PC-3 (cell line): ENCODE data around the gene SLC43A2. TPM values are rescaled to one million over a fixed set of nuclear protein-coding genes. Genes with fewer than 3 reads are reported as not detected.
A peak's percentile ranks its signal among the peaks of the same experiment; 100 is the strongest.

Experiments
- ATAC-seq: fragments of 200-7000 bp; cut with Tn5 transposase; 2 replicates; pipeline ENCODE4 v1.9.1; 2020; ENCODE audit warnings: mild to moderate bottlenecking, moderate library complexity
- BruUV-seq: library from RNA; stranded (reverse); fragments of 400-500 nt; replicated peaks from 2 replicates; lab custom pipeline; 2021; lab: Mats Ljungman, UMichigan
- CTCF ChIA-PET: fragments of 300-600 bp; sonication (Branson Sonifier 250); formaldehyde crosslinking; loops from one replicate; lab custom pipeline; 2022; ENCODE audit warnings: antibody characterized with exemption; lab: Charles Lee
- POLR2A ChIA-PET: fragments of 300-600 bp; sonication (Branson Sonifier 250); formaldehyde crosslinking; loops from one replicate; lab custom pipeline; 2022; ENCODE audit warnings: antibody characterized with exemption; ENCODE audit not compliant: unreplicated experiment; lab: Charles Lee
- DNase-seq: peaks from one replicate; pipeline ENCODE4 v3.0.0-alpha.2; 2015
- H2AFZ ChIP-seq: fragments of 300-600 bp; sonication (generic); 2 replicates; pipeline ENCODE4 v1.6.0; 2016; ENCODE audit warnings: antibody characterized with exemption, low read length
- H3F3A ChIP-seq: fragments of 300-600 bp; sonication (generic); one replicate; pipeline ENCODE4 v1.6.0; 2017; ENCODE audit warnings: antibody characterized with exemption, low read length, control low read depth, mild to moderate bottlenecking; ENCODE audit not compliant: unreplicated experiment
- H3K27ac ChIP-seq: fragments of 300-600 bp; sonication (generic); 2 replicates; pipeline ENCODE4 v1.5.1; 2016; ENCODE audit warnings: mild to moderate bottlenecking, low read length
- H3K27me3 ChIP-seq: fragments of 300-600 bp; sonication (generic); 2 replicates; pipeline ENCODE4 v1.6.1; 2016; ENCODE audit warnings: low read length, mixed read lengths
- H3K36me3 ChIP-seq: fragments of 300-600 bp; sonication (generic); 2 replicates; pipeline ENCODE4 v1.6.1; 2016; ENCODE audit warnings: low read depth, mixed run types, low read length, mixed read lengths
- H3K4me1 ChIP-seq: fragments of 300-600 bp; sonication (generic); 2 replicates; pipeline ENCODE4 v1.5.1; 2016; ENCODE audit warnings: low read length; ENCODE audit not compliant: insufficient read depth
- H3K4me2 ChIP-seq: fragments of 300-600 bp; sonication (generic); 2 replicates; pipeline ENCODE4 v1.6.0; 2016; ENCODE audit warnings: low read length
- H3K4me3 ChIP-seq: fragments of 300-600 bp; sonication (generic); 2 replicates; pipeline ENCODE4 v1.5.1; 2016; ENCODE audit warnings: mild to moderate bottlenecking, low read length, mixed read lengths
- H3K79me2 ChIP-seq: fragments of 300-600 bp; sonication (generic); 2 replicates; pipeline ENCODE4 v1.6.1; 2017; ENCODE audit warnings: low read length, mixed read lengths
- H3K9ac ChIP-seq: fragments of 300-600 bp; sonication (generic); 2 replicates; pipeline ENCODE4 v1.6.0; 2016; ENCODE audit warnings: mild to moderate bottlenecking, low read length
- H3K9me2 ChIP-seq: fragments of 300-600 bp; sonication (generic); replicated peaks from 2 replicates; pipeline ENCODE4 v1.6.1; 2016; ENCODE audit warnings: mixed run types, low read length, mixed read lengths
- H3K9me3 ChIP-seq: fragments of 300-600 bp; sonication (generic); 2 replicates; pipeline ENCODE4 v1.6.1; 2016; ENCODE audit warnings: low read length, mixed read lengths
- H4K20me1 ChIP-seq: fragments of 300-600 bp; sonication (generic); 2 replicates; pipeline ENCODE4 v1.6.1; 2016; ENCODE audit warnings: low read length, mixed read lengths
- CTCF ChIP-seq: fragments of 300-600 bp; sonication (generic); conservative IDR thresholded peaks from 2 replicates; pipeline ENCODE4 v1.5.1; 2017; ENCODE audit warnings: antibody characterized with exemption, low read depth, mild to moderate bottlenecking, low read length
- EZH2 ChIP-seq: fragments of 300-600 bp; sonication (generic); IDR thresholded peaks from one replicate; pipeline ENCODE4 v1.6.1; 2017; ENCODE audit warnings: antibody characterized with exemption, mild to moderate bottlenecking, low read length; ENCODE audit not compliant: unreplicated experiment
- EZH2phosphoT487 ChIP-seq: fragments of 300-600 bp; sonication (generic); IDR thresholded peaks from 2 replicates; pipeline ENCODE4 v1.6.1; 2018; ENCODE audit warnings: mild to moderate bottlenecking, antibody characterized with exemption, low read length, borderline replicate concordance
- intact Hi-C: fragments of 100-400 bp; cut with micrococcal nuclease; formaldehyde crosslinking; loops from 2 replicates; pipeline ENCODE4 v1.9.0; 2023
- total RNA-seq: library from RNA; depleted of rRNA; stranded (reverse); fragments of >200 nt; gene quantifications from 2 replicates; pipeline ENCODE4 v1.2.3, GENCODE V29; 2014

Gene SLC43A2
- total RNA-seq, 1 experiment from 2014 or later, result 6.2 TPM

GRCh38 chr17:1649844-1650501 is 21.3 kb upstream of the SLC43A2 start, which contains the start of gene RILP:
TSS of gene RILP (minus strand) at chr17:1649866. CDS start at chr17:1649804, 62 bp downstream.
- peaks cover 21% of the 10 kb centered on the region for H3K36me3 ChIP-seq
- H3F3A ChIP-seq, result no peaks in the 10 kb centered on the region
- peak within 1 kb of the TSS; percentile 93 for H2AFZ ChIP-seq
- ChIA-PET POLR2A (interaction anchor here (0.6 to 2.6 kb wide), 4 partner anchors 19 to 190 kb away, joined by 3 to 18 read pairs (median 6); partner anchors contain the start of gene SLC43A2), CTCF (interaction anchor here (1.4 to 2.6 kb wide), 2 partner anchors 19 to 76 kb away, joined by 10 to 24 read pairs; no protein-coding TSS in a partner anchor)
- peak; percentile 76 for DNase-seq
- H3K4me2 ChIP-seq, result peak within 1 kb of the TSS; percentile 94
- H3K9me2 ChIP-seq, result no peaks in the 10 kb centered on the region
- peak within 1 kb of the TSS; percentile 67 for H3K9ac ChIP-seq
- H3K27ac ChIP-seq, result peak within 1 kb of the TSS; percentile 79
- no peaks in the 10 kb centered on the region for H3K27me3 ChIP-seq
- H3K79me2 ChIP-seq, result no peaks in the 10 kb centered on the region
- peak within 1 kb of the TSS; percentile 76 for H3K4me3 ChIP-seq
- H4K20me1 ChIP-seq, result no peaks in the 10 kb centered on the region
- peaks cover 12% of the 10 kb centered on the region for H3K4me1 ChIP-seq
- TF ChIP-seq EZH2phosphoT487, result no peak
- TF ChIP-seq EZH2, result no peak
- intact Hi-C loops, result loop anchor here (2.0 kb wide), 2 partner anchors 67 to 179 kb away; partner anchors contain the start of gene SMYD4
- BruUV-seq, result TSS peak; percentile 84
- peak; percentile 62 for ATAC-seq
- no peaks in the 10 kb centered on the region for H3K9me3 ChIP-seq

DNA sequence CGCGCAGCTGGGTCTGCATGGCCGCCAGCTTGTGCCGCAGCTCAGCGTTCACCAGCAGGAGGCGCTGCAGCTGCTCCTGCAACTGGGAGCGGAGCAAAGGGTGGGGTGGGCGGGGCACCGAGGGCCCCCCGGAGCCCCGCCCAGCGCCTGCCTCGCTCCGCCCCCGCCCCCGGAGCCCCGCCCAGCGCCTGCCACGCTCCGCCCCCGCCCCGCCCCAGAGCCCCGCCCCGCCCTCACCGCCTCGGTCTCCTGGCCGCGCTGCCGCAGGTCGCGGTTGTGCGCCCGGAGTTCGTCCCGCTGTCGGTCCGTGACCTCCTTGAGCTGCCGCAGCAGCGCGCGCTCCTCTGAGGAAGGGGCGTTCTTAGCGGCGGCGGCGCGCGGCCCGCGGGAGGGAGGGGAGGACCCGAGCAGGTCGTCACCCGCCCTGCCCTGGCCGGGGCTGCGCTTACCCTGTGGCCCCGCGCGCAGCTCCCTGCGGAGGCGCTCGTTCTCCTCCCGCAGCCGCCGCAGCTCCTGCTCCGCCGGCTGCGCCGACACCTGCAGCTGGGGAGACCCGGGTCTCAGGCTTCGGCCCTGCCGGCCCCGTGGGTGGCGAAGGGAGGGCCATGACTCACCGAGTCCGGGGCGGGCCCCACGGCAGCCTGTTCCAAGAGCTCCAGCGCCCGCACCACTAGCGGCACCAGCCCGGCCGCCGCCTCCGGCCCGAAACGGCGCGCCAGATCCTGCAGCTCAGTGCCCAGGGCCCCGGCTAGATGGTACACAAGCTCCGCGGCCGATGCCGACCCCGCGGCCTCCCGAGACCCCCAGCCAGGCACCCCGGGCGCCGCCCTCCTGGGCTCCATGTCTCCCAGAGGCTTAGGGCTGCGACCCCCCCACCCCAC is 20.6 kb upstream of the SLC43A2 start:
- ATAC-seq (peak; percentile 65), DNase-seq (peak; percentile 94)
- intact Hi-C loops, result loop anchor here (2.0 kb wide), 2 partner anchors 68 to 180 kb away; partner anchors contain the start of gene SMYD4
- H3F3A ChIP-seq, result no peaks in the 10 kb centered on the region
- peak overlapping the region; percentile 68; the same call in 1 of the 2 replicates for H2AFZ ChIP-seq
- H4K20me1 ChIP-seq, result no peaks in the 10 kb centered on the region
- no peaks in the 10 kb centered on the region for H3K9me2 ChIP-seq
- H3K4me1 ChIP-seq, result peaks cover 19% of the 10 kb centered on the region
- peak overlapping the region; percentile 94 for H3K4me2 ChIP-seq
- CTCF ChIA-PET, result interaction anchor here (1.1 to 2.6 kb wide), 3 partner anchors 20 to 75 kb away, joined by 10 to 24 read pairs (median 15); no protein-coding TSS in a partner anchor
- no TSS peak for BruUV-seq
- POLR2A ChIA-PET, result interaction anchor here (0.5 to 2.6 kb wide), 6 partner anchors 21 to 753 kb away, joined by 4 to 18 read pairs (median 10); partner anchors contain the start of gene SLC43A2
- no peaks in the 10 kb centered on the region for H3K9me3 ChIP-seq
- peak overlapping the region; percentile 76 for H3K4me3 ChIP-seq
- H3K79me2 ChIP-seq, result no peaks in the 10 kb centered on the region
- H3K27me3 ChIP-seq, result no peaks in the 10 kb centered on the region
- H3K27ac ChIP-seq, result peak overlapping the region; percentile 79
- TF ChIP-seq CTCF, result no peak; the same call in 1 of the 2 replicates
- TF ChIP-seq EZH2phosphoT487, result no peak
- TF ChIP-seq EZH2, result no peak
- H3K36me3 ChIP-seq, result peaks cover 19% of the 10 kb centered on the region
- peak overlapping the region; percentile 67 for H3K9ac ChIP-seq
